Glomerular endothelial cell (primary cell): ENCODE data around the gene TRAPPC2. TPM values are rescaled to one million over a fixed set of nuclear protein-coding genes. Genes with fewer than 3 reads are reported as not detected.
"Not testable (repeated sequence)": the region's sequence is repeated elsewhere in the genome, so short reads cannot be mapped to it uniquely, and the experiment has no call there.

ENCODE experiments used
- DNase-seq: peaks from one replicate; pipeline ENCODE4 v3.0.0-alpha.2; 2011; ENCODE audit warnings: low read depth, low spot score; ENCODE audit errors: extremely low read depth
- total RNA-seq: library from RNA; depleted of rRNA; stranded (reverse); fragments of >200 nt; gene quantifications from 2 replicates; pipeline ENCODE4 v1.2.3, GENCODE V29; 2015

TRAPPC2 gene
- total RNA-seq, 1 donor from 2014 or later: 12.3 TPM

DNA sequence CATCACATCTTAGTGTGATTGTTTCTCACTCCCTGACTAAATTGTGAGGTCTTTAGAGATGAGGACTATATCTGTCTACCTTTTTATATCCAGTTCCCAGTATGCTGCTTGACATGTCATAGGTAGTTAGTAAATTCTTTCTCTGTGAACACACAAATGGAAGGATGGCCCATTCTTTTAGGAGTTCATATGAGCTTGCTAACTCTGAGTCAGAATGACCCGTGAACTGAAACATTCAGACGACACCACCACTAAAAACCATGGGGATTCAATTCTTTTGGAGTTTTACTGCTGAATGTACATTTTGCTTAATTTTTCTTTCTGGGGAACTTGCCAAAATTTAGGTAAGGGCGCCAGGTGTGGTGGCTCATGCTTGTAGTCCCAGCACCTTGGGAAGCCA lies 14.1 kb upstream of the TRAPPC2 start:
- no peak for DNase-seq

DNA sequence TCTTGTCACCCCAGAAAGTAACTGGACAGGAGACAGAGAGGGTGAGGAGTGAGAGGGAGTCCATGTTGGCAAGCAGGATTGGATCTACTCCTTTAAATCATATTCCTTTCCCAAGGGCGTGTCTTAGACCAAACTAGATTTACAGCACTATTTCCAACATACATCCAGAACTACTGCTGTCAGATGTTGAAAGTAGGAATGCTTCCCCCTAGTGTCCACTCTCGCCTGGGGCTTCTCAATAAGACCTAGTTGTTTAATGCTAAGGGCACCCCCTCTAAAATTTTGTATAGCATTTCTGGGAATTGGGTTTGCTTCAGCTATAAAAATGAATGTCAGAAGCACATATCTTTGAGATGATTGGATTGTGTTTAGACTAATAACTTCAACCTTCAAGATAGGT lies 13.4 kb upstream of the TRAPPC2 start:
- peak; percentile 29 for DNase-seq

DNA sequence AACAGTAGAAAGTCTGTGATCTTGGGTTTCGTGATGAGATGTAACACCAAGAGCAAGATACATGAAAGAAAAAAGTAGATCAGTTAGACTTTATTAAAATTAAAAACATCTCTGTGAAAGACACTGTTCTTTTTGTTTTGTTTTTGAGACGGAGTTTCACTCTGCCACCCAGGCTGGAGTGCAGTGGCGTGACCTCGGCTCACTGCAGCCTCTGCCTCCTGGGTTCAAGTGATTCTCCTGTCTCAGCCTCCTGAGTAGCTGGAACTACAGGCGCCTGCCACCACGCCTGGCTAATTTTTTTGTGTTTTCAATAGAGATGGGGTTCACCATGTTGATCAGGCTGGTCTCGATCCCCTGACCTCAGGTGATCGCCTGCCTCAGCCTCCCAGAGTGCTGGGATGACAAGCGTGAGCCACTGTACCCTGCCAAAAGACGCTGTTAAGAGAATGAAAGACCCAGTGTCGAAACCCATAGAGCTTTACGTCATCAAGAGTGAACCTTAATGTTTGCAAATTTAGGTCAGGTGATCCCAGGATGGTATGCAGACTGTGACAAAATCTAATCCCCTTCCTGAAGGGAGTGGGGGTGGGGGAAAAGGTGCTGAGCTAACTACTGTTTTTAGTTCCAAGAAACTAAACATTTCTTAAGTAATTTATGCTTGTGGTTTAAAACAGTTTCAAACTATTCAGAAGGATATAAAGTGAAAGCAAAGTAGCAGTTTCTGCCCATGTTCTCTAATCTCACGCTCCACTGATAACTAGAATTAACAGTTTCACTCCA lies 8.2 kb upstream of the TRAPPC2 start:
- DNase-seq: no peak

DNA sequence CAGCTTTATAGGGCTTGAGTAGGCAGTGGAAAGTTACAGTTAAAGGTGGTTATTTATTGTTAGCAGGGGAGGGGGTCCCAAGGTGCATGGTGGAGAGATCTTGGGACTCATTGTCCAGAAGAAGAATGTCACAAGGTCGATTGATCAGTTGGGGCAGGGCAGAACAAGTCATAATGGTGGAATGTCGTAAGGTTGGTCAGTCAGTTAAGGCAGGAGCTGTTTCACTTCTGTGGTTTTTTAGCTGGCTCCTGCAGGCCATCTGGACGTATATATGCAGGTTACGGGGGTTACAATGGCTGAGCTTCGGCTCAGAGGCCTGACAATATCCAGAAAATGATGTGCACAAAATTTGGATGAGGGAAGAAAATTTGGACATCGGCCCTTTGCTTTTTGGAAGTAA lies 7.3 kb upstream of the TRAPPC2 start:
- DNase-seq: no peak

DNA sequence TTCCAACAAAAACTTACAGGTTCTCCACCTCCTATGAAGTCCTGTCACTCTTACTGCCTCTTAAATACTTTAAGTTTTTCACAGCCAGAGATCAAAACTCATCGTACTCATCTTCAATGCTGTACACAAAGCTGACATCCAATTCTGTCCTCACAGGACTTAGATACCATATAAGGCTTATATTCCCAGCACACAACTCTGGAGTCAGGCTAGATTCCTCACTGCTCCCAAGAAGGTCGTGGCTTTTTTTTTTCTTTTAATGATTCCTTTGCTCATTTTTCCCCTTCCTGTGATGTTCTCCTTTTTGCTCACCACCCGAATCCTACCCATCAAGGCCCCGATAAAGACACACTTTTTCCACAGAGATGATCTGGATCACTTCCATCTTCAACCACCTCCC lies 914 bp downstream of the TRAPPC2 start:
- no peak for DNase-seq

DNA sequence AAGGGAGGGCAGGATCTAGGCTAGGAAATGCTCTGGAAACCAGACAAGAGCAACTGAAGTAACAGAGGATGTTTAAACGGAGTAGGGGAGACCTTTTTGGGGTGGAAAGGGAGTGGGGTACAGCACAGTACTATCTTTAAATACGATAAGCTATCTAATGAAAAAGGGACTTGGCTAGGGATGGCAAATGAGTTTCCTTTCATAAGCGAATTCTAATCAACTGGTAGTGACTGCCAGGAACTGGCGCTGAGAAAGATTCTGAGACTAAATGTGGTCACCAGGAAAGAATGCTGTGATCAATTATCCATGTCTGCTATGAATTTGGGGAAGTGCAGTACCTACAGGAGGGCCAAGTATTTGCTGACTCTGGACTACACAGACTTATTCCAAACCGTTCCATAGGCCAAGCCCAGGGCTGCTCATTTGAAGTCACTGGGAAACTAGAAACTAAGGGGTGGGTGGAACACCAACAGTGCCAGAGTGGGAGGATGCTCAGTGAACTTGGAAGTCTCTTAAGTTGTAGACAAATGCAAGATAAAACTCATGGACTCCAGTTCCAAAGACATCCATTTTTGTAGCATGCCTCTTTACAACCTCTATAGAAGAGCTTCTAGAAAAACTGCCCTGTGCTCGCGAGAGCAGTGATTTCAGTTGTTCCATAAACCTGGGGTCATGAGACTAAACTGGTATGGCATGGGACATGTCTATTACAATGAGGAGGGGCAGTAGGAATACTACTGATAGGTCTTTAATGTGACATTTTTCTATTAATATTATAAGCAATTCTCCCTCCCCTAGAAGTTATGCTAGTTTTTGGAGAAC lies 2.0 kb downstream of the TRAPPC2 start:
- no peak for DNase-seq

DNA sequence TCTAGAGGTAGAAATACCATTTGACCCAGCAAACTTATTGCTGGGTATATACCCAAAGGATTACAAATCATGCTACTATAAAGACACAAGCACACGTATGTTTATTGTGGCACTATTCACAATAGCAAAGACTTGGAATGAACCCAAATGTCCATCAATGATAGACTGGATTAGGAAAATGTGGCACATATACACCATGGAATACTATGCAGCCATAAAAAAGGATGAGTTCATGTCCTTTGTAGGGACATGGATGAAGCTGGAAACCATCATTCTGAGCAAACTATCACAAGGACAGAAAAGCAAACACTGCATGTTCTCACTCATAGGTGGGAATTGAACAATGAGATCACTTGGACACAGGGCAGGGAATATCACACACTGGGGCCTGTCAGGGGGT lies 3.9 kb downstream of the TRAPPC2 start:
- not testable (repeated sequence) for DNase-seq

DNA sequence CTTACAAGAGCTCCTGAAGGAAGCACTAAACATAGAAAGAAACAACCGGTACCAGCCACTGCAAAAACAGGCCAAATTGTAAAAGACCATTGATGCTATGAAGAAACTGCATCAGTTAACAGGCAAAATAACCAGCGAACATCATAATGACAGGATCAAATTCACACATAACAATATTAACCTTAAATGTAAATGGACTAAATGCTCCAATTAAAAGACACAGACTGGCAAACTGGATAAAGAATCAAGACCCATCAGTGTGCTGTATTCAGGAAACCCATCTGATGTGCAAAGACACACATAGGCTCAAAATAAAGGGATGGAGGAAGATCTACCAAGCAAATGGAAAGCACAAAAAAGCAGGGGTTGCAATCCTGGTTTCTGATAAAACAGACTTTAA lies 7.8 kb downstream of the TRAPPC2 start:
- DNase-seq: not testable (repeated sequence)

DNA sequence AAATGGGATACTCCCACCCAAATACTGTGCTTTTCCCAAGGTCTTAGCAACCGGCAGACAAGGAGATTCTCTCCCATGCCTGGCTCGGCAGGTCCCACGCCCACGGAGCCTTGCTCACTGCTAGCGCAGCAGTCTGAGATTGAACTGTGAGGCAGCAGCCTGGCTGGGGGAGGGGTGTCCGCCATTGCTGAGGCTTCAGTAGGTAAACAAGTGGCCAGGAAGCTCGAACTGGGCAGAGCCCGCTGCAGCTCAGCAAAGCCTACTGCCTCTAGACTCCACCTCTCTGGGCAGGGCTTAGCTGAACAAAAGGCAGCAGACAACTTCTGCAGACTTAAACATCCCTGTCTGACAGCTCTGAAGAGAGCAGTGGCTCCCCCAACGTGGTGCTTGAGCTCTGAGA lies 9.5 kb downstream of the TRAPPC2 start:
- DNase-seq: not testable (repeated sequence)

DNA sequence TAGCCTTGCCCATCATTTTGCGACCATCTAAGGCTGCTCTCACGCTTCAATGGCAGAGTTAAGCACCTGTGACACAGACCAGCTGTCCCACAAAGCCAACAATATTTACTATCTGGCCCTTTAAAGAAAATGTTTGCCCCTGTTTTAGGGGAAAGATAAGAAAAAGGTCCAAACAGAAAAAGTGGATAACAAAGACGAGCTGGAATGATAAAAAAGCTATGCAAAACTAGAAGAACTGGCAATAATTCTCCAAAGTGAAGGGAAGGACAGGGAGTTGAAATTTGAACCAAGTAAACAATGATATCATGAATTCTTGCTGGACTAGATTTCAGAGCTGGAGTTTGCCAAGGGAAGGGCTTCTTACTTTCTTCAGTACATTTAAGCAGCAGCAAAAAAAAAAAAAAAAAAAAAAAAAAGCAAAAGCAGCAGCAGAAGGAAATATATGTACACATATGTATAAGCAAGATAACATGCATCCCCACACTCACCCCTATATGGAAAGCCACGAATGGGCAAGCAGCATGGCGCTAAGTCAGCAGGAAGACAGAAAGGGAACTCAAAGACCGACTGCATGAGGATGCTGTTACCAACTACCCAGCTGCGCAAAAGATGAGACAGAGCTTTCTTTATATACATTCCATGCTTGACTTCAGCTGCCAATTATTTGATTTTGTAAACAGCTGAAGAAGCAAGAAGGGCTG lies 12.5 kb downstream of the TRAPPC2 start:
- DNase-seq: no peak

DNA sequence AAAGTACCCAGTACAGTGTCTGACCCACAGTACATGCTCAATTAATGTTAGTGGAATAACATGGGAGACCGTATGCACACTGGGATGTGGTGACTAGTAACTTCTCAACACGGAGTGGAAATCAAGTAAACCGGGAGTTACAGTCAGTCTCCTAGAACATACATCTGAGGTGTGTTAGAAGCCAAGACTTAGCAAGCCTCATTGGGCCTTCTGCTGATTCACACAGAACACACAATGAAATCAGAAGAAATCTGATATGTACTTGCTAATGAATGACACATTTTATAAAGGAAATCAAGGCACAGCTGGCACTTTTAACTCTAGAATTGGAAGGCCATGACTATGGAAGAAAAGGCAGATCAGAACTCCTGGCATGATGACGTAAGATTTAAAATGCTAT lies 13.0 kb downstream of the TRAPPC2 start:
- DNase-seq: no peak

DNA sequence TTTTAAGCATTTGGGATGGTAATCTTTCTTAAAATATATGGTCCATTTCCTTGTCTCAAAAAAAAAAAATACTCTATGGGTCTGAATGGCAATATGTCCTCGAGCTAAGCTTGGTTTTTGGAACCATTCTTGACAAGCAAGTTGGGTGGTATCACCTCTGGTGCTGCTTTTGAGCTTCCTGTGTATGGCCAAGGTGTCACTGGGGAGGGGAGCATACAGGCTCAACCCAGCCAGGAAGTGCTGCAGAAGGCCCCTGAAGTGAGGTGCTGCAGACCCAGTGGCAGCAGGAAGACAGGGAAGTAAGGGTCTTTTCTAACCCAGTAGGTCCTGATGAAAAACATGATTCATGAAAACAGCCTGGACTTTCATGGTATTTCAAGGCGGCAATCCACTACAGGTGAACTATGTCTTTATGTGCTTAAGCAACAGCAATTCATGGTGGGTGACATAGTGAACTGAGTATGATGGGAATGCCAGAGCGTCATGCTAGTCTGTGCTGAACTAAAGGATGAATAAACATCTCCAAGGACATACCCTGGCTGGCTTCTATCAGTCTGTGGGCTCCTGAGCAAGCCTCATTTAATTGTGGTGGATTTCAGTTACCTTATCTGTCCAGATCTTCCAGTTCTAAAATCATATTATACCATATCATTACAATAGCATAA lies 15.1 kb downstream of the TRAPPC2 start:
- DNase-seq: no peak

DNA sequence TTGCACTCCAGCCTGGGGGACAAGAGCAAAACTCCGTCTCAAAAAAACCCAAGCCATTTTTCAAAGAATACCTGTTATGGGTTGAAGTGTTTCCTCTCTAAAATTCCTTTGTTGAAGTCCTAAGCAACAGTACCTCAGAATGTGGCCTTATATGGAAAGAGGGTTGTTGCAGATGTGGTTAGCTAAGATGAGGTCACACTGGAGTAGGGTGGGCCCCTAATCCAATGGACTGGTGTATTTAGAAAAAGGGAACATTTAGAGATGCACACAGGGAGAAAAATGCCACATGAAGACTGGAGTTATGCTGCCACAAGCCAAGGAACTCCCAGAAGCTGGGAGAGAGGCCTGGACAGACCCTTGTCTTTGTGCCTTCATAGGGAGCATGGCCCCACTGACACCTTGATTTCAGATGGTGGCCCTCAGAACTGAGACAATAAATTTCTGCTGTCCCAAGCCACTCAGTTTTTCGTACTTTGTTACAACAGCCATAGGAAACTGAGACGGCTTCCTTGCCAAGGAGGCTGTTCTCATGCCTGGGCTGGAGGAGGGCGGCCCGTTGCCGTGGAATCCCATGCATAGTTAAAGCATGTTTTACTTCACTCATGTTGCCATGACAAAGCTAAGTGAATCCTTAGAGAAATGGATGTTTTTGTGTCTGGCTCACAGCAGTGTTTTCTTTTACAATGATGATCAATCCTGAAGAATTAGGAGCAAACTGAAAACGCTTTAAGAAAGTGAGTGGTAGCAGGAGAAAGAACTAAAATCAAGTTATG lies 16.5 kb downstream of the TRAPPC2 start:
- DNase-seq: no peak

DNA sequence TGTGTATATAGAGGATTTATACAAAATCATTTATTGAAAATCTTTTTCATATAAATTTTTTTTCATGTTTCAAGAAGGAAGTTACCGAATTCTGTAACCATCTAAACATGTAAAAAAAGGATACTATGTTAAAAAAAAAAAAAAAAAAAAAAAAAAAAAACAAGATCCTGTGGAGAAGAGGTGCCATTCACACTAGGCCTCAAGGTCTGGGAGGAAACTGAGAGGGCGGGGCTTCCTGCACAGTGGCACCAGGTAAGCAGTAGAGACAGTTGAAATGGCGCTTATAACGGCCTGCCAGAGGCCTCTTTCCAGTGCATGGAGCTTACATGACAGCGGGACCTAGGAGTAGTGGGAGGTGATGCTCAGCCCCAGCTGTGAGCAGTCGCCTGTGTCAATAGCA lies 17.5 kb downstream of the TRAPPC2 start:
- no peak for DNase-seq

DNA sequence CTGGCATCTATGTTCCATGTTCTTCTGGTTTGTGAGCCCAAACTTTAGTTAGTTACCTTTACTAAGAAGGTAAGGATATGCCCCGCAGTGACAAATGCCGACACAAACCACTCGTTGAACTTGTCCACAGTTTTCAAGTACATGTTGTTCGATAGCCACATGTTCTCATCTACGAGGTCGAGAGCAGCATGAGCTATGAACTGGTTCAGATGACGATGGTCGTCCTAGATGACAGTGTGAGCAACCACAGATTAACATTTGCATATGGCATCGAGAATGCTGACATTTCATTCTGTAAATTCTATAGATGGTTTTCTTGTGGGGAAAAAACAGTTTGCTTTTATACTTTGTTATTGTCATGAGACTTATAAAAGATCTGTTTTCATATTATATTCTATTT lies 18.0 kb downstream of the TRAPPC2 start:
- no peak for DNase-seq

DNA sequence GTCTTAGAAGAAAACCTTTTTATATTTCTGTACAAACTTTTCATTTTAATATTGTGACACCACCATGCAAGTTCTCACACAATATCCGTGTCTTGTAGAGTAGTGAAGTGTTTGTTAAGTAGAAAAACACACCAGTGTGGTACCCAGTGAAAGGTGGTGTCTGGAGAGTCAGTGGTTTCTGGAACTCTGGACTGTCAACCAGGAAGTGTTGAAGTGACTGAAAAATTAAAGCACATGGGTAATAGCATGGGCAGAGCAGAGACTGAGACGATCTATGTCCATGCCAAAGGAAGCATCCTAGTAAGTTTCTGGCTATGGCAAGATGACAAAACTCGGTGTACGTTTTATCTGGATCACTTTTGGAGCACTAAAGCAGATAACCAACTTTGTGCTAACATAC lies 23.3 kb downstream of the TRAPPC2 start:
- no peak for DNase-seq

DNA sequence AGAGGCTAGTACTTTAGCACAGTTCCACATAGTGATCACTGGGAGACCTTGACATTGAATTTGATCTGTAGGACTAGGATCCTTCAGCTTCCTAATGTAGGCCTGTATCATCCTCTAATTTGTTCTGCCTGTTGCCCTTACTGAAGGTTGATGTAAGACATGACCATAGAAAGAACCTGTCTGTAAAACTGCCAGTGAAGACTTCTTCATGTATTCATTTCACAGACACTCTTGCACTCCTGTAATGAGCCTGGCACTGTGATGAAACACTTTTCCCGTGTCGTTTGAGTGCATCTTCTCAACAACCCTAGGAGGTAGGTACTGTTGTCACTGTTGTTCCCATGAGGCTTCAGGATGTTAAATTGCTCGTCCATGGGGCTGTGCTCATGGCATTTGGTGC lies 30.8 kb downstream of the TRAPPC2 start:
- no peak for DNase-seq

DNA sequence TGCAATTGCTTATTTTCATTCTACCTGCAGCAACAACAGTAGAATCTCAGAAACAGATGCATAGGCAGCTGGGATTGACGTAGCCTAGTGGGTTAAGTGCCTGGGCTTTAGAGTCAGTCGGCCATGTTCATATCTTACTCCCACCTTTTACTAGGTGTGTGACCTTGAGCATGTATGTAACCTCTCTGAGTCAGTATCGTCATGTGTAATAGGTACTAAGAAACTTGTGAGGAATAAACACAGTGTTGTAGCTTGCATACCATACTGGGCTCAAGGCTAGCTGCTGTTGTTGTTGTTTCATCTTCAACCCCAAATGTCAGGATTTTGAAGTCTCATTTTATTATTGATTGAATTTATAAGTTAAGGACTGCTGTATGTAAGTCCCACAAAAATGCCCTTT lies 31.3 kb downstream of the TRAPPC2 start:
- DNase-seq: no peak

DNA sequence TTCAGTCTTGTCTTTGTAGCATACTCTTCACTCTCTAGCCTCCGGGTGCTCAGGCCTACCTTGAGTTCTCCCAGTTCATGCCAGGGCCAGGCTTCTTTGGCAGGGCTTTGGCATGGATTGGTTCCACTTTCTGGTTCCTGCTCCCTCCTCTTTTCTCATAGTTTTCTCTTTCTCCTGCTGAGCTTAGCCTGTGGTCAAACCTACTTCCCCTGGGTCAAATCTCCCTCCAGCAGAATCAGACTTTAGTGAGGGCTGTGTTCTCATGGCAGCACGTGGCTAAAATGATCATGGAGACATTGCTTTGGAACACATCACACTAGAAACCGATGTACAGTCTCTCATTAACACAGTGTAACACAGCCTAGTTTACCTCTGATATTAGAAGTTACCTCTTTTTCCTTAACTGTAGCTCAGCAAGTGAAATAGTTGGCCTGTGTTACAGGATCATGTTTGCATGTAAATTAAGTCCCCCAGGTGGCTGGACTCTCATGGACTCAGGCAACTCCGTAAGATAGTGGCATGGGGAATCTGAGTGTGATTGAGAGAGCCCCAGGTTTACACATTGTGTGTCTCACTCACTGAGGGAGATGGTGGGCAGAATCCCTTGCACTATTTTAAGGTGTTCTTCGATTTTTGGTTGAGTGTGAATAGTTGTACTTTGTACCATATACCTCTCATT lies 32.2 kb downstream of the TRAPPC2 start:
- no peak for DNase-seq

DNA sequence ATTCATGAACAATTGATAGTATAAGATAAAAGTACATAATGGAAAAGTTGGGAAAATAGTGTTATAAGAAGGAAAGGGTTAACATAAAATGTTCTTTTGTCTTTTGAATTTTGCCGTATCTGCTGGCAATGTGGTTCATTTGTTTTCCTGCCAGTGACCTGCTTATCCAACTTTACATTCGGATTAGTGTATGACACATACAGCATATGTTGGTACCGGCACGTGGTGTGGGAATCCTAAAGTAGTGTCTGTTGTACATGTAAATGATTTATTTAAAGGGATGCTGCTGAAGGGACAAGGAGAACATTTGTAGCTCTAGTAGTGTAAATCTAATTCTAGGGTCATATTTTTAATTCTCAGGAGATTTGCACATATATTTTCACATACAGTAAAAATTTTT lies 34.0 kb downstream of the TRAPPC2 start:
- no peak for DNase-seq
